GM23338 (cell line): ENCODE results near the gene CELF2. TPM values are rescaled to one million over a fixed set of nuclear protein-coding genes. Genes with fewer than 3 reads are reported as not detected.

Experiments
- ATAC-seq: fragments of 200-7000 bp; cut with Tn5 transposase; 3 replicates; pipeline ENCODE4 v1.9.1; 2020
- DNase-seq: peaks from one replicate; pipeline ENCODE4 v3.0.0-alpha.2; 2015; ENCODE audit warnings: low spot score
- H2AFZ ChIP-seq: fragments of 200-600 bp; sonication (generic); 2 replicates; pipeline ENCODE4 v1.8.0; 2016; ENCODE audit warnings: antibody characterized with exemption, mild to moderate bottlenecking, moderate library complexity
- H3F3A ChIP-seq: fragments of 200-600 bp; sonication (generic); replicated peaks from 2 replicates; pipeline ENCODE4 v1.8.0; 2017; ENCODE audit warnings: antibody characterized with exemption, mixed run types, low read depth
- H3K27ac ChIP-seq: fragments of 200-600 bp; sonication (generic); 2 replicates; pipeline ENCODE4 v1.6.1; 2016; ENCODE audit warnings: low read depth
- H3K27me3 ChIP-seq: fragments of 200-600 bp; sonication (generic); 2 replicates; pipeline ENCODE4 v1.8.0; 2016; ENCODE audit warnings: mild to moderate bottlenecking, mixed run types, moderate library complexity; ENCODE audit not compliant: insufficient read depth
- H3K36me3 ChIP-seq: fragments of 200-600 bp; sonication (generic); 2 replicates; pipeline ENCODE4 v1.8.0; 2016; ENCODE audit warnings: mild to moderate bottlenecking; ENCODE audit not compliant: insufficient read depth
- H3K4me1 ChIP-seq: fragments of 200-600 bp; sonication (generic); 2 replicates; pipeline ENCODE4 v1.8.0; 2016; ENCODE audit warnings: mild to moderate bottlenecking, moderate library complexity; ENCODE audit not compliant: insufficient read depth
- H3K4me2 ChIP-seq: fragments of 200-600 bp; sonication (generic); 2 replicates; pipeline ENCODE4 v1.7.1; 2017; ENCODE audit warnings: mixed run types
- H3K4me3 ChIP-seq: fragments of 200-600 bp; sonication (generic); 2 replicates; pipeline ENCODE4 v1.6.1; 2016; ENCODE audit warnings: mixed run types
- H3K79me2 ChIP-seq: fragments of 200-600 bp; sonication (generic); replicated peaks from 2 replicates; pipeline ENCODE4 v1.8.0; 2017; ENCODE audit warnings: mild to moderate bottlenecking; ENCODE audit not compliant: insufficient read depth
- H3K9me2 ChIP-seq: fragments of 200-600 bp; sonication (generic); 2 replicates; pipeline ENCODE4 v1.8.0; 2017; ENCODE audit not compliant: insufficient read depth
- H4K20me1 ChIP-seq: fragments of 200-600 bp; sonication (generic); replicated peaks from 2 replicates; pipeline ENCODE4 v1.8.0; 2017; ENCODE audit warnings: mild to moderate bottlenecking; ENCODE audit not compliant: insufficient read depth
- H3K27ac Mint-ChIP-seq: 2 replicates; pipeline ENCODE4 v1.8.0; 2020; ENCODE audit warnings: inconsistent platforms, mild to moderate bottlenecking, moderate library complexity, mixed read lengths
- H3K27me3 Mint-ChIP-seq: 3 replicates; pipeline ENCODE4 v1.8.0; 2022; ENCODE audit warnings: low read depth, mild to moderate bottlenecking, moderate library complexity, mixed read lengths, inconsistent platforms; ENCODE audit not compliant: insufficient read depth, poor library complexity
- H3K36me3 Mint-ChIP-seq: 3 replicates; pipeline ENCODE4 v1.8.0; 2021; ENCODE audit warnings: low read depth, mild to moderate bottlenecking, inconsistent platforms, moderate library complexity, mixed read lengths
- H3K4me1 Mint-ChIP-seq: 3 replicates; pipeline ENCODE4 v1.8.0; 2020; ENCODE audit warnings: mild to moderate bottlenecking, inconsistent platforms, mixed read lengths
- H3K4me3 Mint-ChIP-seq: 3 replicates; pipeline ENCODE4 v1.8.0; 2021; ENCODE audit warnings: moderate library complexity, mild to moderate bottlenecking, inconsistent platforms, mixed read lengths
- H3K9me3 Mint-ChIP-seq: 3 replicates; pipeline ENCODE4 v1.8.0; 2020; ENCODE audit warnings: moderate library complexity, mild to moderate bottlenecking, inconsistent platforms, mixed read lengths
- CREB1 ChIP-seq: fragments of 250-450 bp; sonication (Bioruptor Pico); IDR thresholded peaks from 2 replicates; pipeline ENCODE4 v1.5.0; 2020; ENCODE audit warnings: low read depth, mild to moderate bottlenecking, moderate library complexity
- CTCF ChIP-seq, 2 experiments: fragments of 200-600 bp in 1 of 2; sonication (generic) in 1 of 2; conservative IDR thresholded peaks; 2 replicates each; pipeline versions ENCODE4 v1.5.1 to v1.6.1; 2016 to 2017; ENCODE audit warnings: antibody characterized with exemption in 2 of 2, low read depth in 2 of 2, mild to moderate bottlenecking in 2 of 2, moderate library complexity in 1 of 2
- EZH2 ChIP-seq: fragments of 200-600 bp; sonication (generic); IDR thresholded peaks from one replicate; pipeline ENCODE4 v1.8.0; 2017; ENCODE audit warnings: antibody characterized with exemption, mild to moderate bottlenecking, low read depth; ENCODE audit not compliant: unreplicated experiment
- EZH2phosphoT487 ChIP-seq: fragments of 200-600 bp; sonication (generic); IDR thresholded peaks from one replicate; pipeline ENCODE4 v1.8.1; 2018; ENCODE audit warnings: antibody characterized with exemption; ENCODE audit not compliant: unreplicated experiment
- JUNB ChIP-seq: IDR thresholded peaks from one replicate; pipeline ENCODE4 v1.6.1; 2016; ENCODE audit warnings: antibody characterized with exemption; ENCODE audit not compliant: unreplicated experiment
- NANOG ChIP-seq: IDR thresholded peaks from 2 replicates; pipeline ENCODE4 v1.6.1; 2016; ENCODE audit warnings: antibody characterized with exemption, borderline replicate concordance
- POLR2AphosphoS5 ChIP-seq: IDR thresholded peaks from 2 replicates; pipeline ENCODE4 v1.6.1; 2016; ENCODE audit warnings: antibody characterized with exemption, low read depth
- REST ChIP-seq: IDR thresholded peaks from one replicate; pipeline ENCODE4 v1.6.1; 2018; ENCODE audit warnings: antibody characterized with exemption; ENCODE audit not compliant: unreplicated experiment
- STAT1 ChIP-seq: IDR thresholded peaks from one replicate; pipeline ENCODE4 v1.6.1; 2016; ENCODE audit warnings: antibody characterized with exemption; ENCODE audit not compliant: unreplicated experiment
- ZNF114 ChIP-seq: fragments of 250-450 bp; sonication (Bioruptor Pico); IDR thresholded peaks from 2 replicates; pipeline ENCODE4 v1.5.0; 2020; ENCODE audit warnings: mild to moderate bottlenecking, moderate library complexity
- ZNF331 ChIP-seq: fragments of 250-450 bp; sonication (Bioruptor Pico); IDR thresholded peaks from 2 replicates; pipeline ENCODE4 v1.5.0; 2020; ENCODE audit warnings: low read depth, mild to moderate bottlenecking, moderate library complexity
- polyA plus RNA-seq: library from polyadenylated mRNA; unstranded; fragments of >200 nt; fragmentation: Nextera tagmentation; extraction: Ambion mirVana; gene quantifications from 2 replicates; pipeline ENCODE4 v1.2.1, GENCODE V29; 2016
- total RNA-seq: library from RNA; depleted of rRNA; stranded (reverse); fragments of >200 nt; shearing (Covaris generic); gene quantifications from 2 replicates; pipeline ENCODE4 v1.2.3, GENCODE V29; 2014
- TF ChIP-seq, protein P1 (sequence below): fragments of 250-450 bp; sonication (Bioruptor Pico); IDR thresholded peaks from 2 replicates; pipeline ENCODE4 v1.5.0; 2020; ENCODE audit warnings: mild to moderate bottlenecking, moderate library complexity
- TF ChIP-seq, protein P2 (sequence below): IDR thresholded peaks from 2 replicates; pipeline ENCODE4 v1.6.1; 2016; ENCODE audit warnings: antibody characterized with exemption

CELF2 gene
- total and polyA plus RNA-seq, 2 experiments from 2014 or later: 18.1 to 22.5 TPM

DNA sequence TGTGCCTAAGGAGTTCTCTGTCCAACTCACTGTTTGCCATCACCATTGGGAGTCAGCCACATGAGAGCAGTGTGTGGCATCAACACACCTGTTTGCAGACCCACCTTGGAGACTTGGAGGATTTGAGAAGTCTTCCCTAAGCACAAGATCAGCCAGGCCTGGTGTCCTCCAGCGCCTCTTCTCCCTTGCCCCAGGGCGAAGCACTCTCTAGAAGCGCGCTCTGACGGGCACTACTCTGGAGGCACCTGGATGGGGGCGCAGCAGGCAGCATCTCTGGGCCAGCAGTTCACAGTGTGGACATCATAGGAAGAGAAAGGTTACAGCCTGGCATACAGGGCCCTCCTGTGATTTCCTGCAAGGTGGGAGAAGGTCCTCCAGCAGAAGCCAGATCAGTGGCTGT is 289.3 kb downstream of the CELF2 start (continued):
- TF ChIP-seq, protein P1, sequence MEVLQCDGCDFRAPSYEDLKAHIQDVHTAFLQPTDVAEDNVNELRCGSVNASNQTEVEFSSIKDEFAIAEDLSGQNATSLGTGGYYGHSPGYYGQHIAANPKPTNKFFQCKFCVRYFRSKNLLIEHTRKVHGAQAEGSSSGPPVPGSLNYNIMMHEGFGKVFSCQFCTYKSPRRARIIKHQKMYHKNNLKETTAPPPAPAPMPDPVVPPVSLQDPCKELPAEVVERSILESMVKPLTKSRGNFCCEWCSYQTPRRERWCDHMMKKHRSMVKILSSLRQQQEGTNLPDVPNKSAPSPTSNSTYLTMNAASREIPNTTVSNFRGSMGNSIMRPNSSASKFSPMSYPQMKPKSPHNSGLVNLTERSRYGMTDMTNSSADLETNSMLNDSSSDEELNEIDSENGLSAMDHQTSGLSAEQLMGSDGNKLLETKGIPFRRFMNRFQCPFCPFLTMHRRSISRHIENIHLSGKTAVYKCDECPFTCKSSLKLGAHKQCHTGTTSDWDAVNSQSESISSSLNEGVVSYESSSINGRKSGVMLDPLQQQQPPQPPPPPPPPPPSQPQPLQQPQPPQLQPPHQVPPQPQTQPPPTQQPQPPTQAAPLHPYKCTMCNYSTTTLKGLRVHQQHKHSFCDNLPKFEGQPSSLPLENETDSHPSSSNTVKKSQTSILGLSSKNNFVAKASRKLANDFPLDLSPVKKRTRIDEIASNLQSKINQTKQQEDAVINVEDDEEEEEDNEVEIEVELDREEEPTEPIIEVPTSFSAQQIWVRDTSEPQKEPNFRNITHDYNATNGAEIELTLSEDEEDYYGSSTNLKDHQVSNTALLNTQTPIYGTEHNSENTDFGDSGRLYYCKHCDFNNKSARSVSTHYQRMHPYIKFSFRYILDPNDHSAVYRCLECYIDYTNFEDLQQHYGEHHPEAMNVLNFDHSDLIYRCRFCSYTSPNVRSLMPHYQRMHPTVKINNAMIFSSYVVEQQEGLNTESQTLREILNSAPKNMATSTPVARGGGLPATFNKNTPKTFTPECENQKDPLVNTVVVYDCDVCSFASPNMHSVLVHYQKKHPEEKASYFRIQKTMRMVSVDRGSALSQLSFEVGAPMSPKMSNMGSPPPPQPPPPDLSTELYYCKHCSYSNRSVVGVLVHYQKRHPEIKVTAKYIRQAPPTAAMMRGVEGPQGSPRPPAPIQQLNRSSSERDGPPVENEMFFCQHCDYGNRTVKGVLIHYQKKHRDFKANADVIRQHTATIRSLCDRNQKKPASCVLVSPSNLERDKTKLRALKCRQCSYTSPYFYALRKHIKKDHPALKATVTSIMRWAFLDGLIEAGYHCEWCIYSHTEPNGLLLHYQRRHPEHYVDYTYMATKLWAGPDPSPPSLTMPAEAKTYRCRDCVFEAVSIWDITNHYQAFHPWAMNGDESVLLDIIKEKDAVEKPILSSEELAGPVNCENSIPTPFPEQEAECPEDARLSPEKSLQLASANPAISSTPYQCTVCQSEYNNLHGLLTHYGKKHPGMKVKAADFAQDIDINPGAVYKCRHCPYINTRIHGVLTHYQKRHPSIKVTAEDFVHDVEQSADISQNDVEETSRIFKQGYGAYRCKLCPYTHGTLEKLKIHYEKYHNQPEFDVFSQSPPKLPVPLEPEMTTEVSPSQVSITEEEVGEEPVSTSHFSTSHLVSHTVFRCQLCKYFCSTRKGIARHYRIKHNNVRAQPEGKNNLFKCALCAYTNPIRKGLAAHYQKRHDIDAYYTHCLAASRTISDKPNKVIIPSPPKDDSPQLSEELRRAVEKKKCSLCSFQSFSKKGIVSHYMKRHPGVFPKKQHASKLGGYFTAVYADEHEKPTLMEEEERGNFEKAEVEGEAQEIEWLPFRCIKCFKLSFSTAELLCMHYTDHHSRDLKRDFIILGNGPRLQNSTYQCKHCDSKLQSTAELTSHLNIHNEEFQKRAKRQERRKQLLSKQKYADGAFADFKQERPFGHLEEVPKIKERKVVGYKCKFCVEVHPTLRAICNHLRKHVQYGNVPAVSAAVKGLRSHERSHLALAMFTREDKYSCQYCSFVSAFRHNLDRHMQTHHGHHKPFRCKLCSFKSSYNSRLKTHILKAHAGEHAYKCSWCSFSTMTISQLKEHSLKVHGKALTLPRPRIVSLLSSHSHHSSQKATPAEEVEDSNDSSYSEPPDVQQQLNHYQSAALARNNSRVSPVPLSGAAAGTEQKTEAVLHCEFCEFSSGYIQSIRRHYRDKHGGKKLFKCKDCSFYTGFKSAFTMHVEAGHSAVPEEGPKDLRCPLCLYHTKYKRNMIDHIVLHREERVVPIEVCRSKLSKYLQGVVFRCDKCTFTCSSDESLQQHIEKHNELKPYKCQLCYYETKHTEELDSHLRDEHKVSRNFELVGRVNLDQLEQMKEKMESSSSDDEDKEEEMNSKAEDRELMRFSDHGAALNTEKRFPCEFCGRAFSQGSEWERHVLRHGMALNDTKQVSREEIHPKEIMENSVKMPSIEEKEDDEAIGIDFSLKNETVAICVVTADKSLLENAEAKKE (CRISPR knock-in tag): no peak
- TF ChIP-seq ZNF114 (CRISPR knock-in tag) (no peak), POLR2AphosphoS5 (no peak), EZH2phosphoT487 (no peak), CREB1 (no peak)

GRCh38 chr10:11307937-11308336 is 290.3 kb downstream of the CELF2 start:
- Mint-ChIP-seq H3K36me3 (peaks cover 56% of the 10 kb centered on the region), H3K9me3 (peaks cover 19% of the 10 kb centered on the region)
- ATAC-seq: no peak
- no peak for TF ChIP-seq ZNF114 (CRISPR knock-in tag)
- TF ChIP-seq EZH2: no peak
- no peak for TF ChIP-seq STAT1
- no peak for TF ChIP-seq NANOG
- TF ChIP-seq REST: no peak
- no peak for TF ChIP-seq EZH2phosphoT487
- no peak for TF ChIP-seq JUNB
- TF ChIP-seq CTCF (conservative IDR thresholded peaks at IDR 0.05; ENCODE audit: low read depth in 2 of 2): no peak
- TF ChIP-seq ZNF331: no peak
- TF ChIP-seq, protein P2, sequence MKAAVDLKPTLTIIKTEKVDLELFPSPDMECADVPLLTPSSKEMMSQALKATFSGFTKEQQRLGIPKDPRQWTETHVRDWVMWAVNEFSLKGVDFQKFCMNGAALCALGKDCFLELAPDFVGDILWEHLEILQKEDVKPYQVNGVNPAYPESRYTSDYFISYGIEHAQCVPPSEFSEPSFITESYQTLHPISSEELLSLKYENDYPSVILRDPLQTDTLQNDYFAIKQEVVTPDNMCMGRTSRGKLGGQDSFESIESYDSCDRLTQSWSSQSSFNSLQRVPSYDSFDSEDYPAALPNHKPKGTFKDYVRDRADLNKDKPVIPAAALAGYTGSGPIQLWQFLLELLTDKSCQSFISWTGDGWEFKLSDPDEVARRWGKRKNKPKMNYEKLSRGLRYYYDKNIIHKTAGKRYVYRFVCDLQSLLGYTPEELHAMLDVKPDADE: no peak
- TF ChIP-seq POLR2AphosphoS5: no peak
- no peak for TF ChIP-seq CREB1

More at GRCh38 chr10:11307937-11308336, 290.3 kb downstream of the CELF2 start:
- no peaks in the 10 kb centered on the region for H3K27me3 ChIP-seq
- H3K9me2 ChIP-seq: no peaks in the 10 kb centered on the region
- Mint-ChIP-seq H3K27ac (no peak overlapping the region), H3K4me1 (0 out of 3 replicates have a peak, but pooled peaks cover 2% of the 10 kb centered on the region), H3K4me3 (no peak overlapping the region), H3K27me3 (peaks cover 2% of the 10 kb centered on the region)
- no peak overlapping the region for H3K4me3 ChIP-seq
- H3K4me1 ChIP-seq: no peaks in the 10 kb centered on the region
- H3K27ac ChIP-seq: no peak overlapping the region
- no peaks in the 10 kb centered on the region for H3F3A ChIP-seq
- H3K36me3 ChIP-seq: no peaks in the 10 kb centered on the region
- H4K20me1 ChIP-seq: no peaks in the 10 kb centered on the region
- DNase-seq: no peak
- no peak overlapping the region for H3K4me2 ChIP-seq
- H2AFZ ChIP-seq: no peak overlapping the region
- no peaks in the 10 kb centered on the region for H3K79me2 ChIP-seq
